KMS-11 (cell line): Measurements from ENCODE around the gene GADD45A.

Experiments
- H2AFZ ChIP-seq: fragments of 200-600 bp; sonication (generic); 2 replicates; pipeline ENCODE4 v1.6.1; 2016; ENCODE audit warnings: antibody characterized with exemption, mixed run types, low read depth
- H3K27ac ChIP-seq: fragments of 200-600 bp; sonication (generic); 2 replicates; pipeline ENCODE4 v1.6.1; 2016; ENCODE audit warnings: mild to moderate bottlenecking, mixed run types
- H3K27me3 ChIP-seq: fragments of 200-600 bp; sonication (generic); 2 replicates; pipeline ENCODE4 v1.6.1; 2017; ENCODE audit warnings: mild to moderate bottlenecking, low read depth, mixed run types, moderate library complexity; ENCODE audit not compliant: insufficient read depth
- H3K36me3 ChIP-seq: fragments of 200-600 bp; sonication (generic); 2 replicates; pipeline ENCODE4 v1.6.1; 2017; ENCODE audit warnings: mild to moderate bottlenecking, mixed run types; ENCODE audit not compliant: insufficient read depth
- H3K4me1 ChIP-seq: fragments of 200-600 bp; sonication (generic); 2 replicates; pipeline ENCODE4 v1.6.1; 2016; ENCODE audit warnings: mild to moderate bottlenecking, low read depth, mixed run types; ENCODE audit not compliant: poor library complexity, severe bottlenecking
- H3K4me2 ChIP-seq: fragments of 200-600 bp; sonication (generic); 2 replicates; pipeline ENCODE4 v1.7.0; 2016; ENCODE audit warnings: mild to moderate bottlenecking, mixed run types
- H3K4me3 ChIP-seq: fragments of 200-600 bp; sonication (generic); IDR thresholded peaks from 2 replicates; pipeline ENCODE4 v1.6.1; 2017; ENCODE audit warnings: low read depth, low read length, mixed read lengths; ENCODE audit not compliant: insufficient read depth
- H3K79me2 ChIP-seq: fragments of 200-600 bp; sonication (generic); 2 replicates; pipeline ENCODE4 v1.6.1; 2016; ENCODE audit warnings: low read depth, mixed run types; ENCODE audit not compliant: insufficient read depth
- H3K9ac ChIP-seq: fragments of 200-600 bp; sonication (generic); 2 replicates; pipeline ENCODE4 v1.6.1; 2016; ENCODE audit warnings: mild to moderate bottlenecking, mixed run types
- H4K20me1 ChIP-seq: fragments of 200-600 bp; sonication (generic); 2 replicates; pipeline ENCODE4 v1.6.1; 2016; ENCODE audit warnings: mild to moderate bottlenecking, mixed run types; ENCODE audit not compliant: insufficient read depth
- TF ChIP-seq, protein P1 (sequence below): fragments of 200-600 bp; sonication (generic); conservative IDR thresholded peaks from 2 replicates; pipeline ENCODE4 v1.6.1; 2017; ENCODE audit warnings: low read depth, mild to moderate bottlenecking, antibody characterized with exemption, low read length, moderate library complexity, mixed read lengths

GADD45A gene

DNA sequence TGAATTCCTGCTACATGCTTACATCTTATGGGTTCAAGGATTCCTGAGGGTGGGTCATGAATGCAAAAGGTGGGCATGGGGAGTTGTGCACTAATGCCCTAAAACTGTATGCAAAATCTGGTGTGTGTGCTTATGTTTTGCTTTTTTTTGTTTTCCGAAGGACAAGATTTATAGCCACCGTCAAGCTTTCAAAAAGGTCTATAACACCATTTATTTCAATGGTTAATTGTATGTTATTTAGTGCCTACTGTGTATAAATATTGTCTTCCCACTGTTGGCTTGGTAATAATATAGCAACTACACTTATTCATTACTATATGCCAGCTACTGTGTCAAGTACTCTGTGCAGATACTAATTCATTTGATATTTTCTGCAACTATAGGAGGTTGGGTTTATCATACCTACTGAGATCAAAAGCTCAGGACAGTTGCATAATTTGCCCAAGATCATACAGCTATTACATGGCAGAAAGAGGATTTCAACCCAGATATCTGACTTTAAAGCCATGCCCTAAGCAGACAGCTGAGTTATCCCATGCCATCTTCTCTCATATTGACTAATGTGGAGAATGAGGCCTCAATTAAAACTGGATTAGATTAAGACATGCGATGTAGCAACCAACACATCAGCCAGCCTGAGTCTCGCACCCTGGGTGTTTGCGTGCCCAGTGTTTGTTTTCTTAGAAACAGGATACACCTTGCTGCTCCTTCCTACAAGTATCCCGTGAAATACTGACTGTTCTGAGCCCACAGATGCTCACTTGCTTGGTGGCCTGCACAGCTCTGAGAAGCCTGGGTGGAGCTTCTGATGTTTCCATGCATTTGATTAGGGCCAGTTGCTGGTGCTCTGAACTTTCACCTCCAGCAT is 34.6 kb downstream of the GADD45A start:
- TF ChIP-seq, protein P1, sequence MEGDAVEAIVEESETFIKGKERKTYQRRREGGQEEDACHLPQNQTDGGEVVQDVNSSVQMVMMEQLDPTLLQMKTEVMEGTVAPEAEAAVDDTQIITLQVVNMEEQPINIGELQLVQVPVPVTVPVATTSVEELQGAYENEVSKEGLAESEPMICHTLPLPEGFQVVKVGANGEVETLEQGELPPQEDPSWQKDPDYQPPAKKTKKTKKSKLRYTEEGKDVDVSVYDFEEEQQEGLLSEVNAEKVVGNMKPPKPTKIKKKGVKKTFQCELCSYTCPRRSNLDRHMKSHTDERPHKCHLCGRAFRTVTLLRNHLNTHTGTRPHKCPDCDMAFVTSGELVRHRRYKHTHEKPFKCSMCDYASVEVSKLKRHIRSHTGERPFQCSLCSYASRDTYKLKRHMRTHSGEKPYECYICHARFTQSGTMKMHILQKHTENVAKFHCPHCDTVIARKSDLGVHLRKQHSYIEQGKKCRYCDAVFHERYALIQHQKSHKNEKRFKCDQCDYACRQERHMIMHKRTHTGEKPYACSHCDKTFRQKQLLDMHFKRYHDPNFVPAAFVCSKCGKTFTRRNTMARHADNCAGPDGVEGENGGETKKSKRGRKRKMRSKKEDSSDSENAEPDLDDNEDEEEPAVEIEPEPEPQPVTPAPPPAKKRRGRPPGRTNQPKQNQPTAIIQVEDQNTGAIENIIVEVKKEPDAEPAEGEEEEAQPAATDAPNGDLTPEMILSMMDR: no peak
- Histone ChIP-seq H3K27ac (no peak overlapping the region), H4K20me1 (no peaks in the 10 kb centered on the region), H3K9ac (no peak overlapping the region), H3K27me3 (no peaks in the 10 kb centered on the region), H3K4me1 (peaks cover 16% of the 10 kb centered on the region), H3K4me2 (no peak overlapping the region), H3K36me3 (no peaks in the 10 kb centered on the region), H2AFZ (no peak overlapping the region), H3K79me2 (no peaks in the 10 kb centered on the region), H3K4me3 (no peak overlapping the region)

DNA sequence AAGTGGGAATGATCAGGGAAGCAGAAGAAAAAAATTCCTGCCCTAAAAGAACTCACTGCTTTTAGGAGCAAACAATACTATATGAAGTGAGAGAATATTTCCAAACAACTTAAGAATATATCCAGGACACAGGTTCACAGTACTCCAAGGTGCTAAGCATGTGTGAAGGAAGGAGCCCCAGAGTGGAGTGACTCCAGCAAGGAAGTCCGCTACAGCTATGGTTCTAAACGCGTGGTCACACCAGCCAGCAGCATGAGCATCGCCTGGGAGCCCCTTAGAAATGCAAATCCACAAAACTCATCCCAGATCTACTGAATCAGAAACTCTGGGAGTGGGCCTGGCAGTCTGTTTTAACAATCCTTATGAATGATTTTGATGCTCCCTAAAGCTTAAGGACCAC is 36.1 kb downstream of the GADD45A start:
- H3K79me2 ChIP-seq: no peaks in the 10 kb centered on the region
- TF ChIP-seq, protein P1: no peak
- H2AFZ ChIP-seq: no peak overlapping the region
- H3K4me3 ChIP-seq: no peak overlapping the region
- H3K9ac ChIP-seq: no peak overlapping the region
- no peak overlapping the region for H3K4me2 ChIP-seq
- no peak overlapping the region for H3K27ac ChIP-seq
- no peaks in the 10 kb centered on the region for H3K36me3 ChIP-seq
- H4K20me1 ChIP-seq: no peaks in the 10 kb centered on the region
- peaks cover 16% of the 10 kb centered on the region for H3K4me1 ChIP-seq
- H3K27me3 ChIP-seq: no peaks in the 10 kb centered on the region

DNA sequence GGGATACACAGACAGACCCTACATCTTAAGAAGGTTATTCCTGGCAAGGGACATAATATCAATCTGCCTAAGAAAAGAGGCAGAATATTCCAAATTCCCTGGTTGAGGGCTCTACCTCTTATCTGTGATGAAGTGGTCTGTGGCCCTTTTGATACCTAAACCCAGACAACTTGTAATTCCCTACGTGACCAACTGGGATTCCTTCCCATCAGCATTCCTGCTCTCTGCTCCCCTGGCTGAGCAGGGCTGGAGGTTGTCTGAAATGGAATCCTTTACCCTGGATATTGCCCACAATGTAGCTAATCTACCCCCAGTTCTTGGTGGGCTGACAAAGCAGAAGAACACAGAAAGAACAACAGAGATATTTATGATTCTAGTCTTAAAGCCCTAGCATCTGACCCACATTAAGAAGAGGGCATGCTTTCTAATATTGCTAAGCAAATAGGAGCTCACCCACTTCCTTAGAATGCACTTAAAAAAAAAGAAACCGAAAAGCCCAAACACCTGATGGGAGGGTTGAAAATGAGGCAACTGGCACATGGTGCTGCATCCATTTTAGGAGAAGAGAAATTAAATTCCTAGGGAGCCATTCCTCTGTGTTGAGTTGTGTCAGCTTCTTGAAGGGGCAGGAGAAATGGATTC is 36.8 kb downstream of the GADD45A start:
- Histone ChIP-seq H3K4me2 (no peak overlapping the region; the same call in 1 of the 2 replicates), H3K4me1 (peaks cover 16% of the 10 kb centered on the region)

DNA sequence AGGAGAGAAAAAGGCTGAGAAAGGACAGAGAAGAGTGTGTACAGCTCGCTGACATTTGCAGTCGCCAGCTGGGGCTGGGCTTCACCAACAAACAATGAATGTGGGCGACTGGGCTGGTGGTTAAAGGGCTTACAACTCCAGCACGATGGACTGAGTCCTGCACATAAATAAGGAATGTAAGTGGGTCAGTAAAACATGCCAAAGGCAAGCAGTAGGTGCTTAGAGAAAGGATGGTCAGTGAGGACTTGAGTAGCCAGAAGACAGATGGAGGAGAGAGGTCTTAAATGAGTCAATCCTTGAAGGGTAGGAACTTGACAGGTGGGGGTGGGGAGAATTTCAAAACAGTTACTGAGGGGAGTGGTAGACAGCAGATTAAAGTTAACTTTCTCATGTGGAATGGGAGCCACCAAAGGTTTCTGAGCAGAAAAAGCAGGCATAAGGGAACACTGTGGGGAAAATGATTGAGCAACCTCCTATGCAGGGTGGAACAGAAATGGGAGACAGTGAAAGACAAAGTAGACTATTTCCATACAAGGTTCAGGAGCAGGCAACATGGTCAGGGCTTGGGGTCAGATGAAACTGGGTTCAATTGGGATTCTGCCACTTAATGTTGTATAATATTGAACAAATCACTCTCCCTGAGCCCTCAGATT is 37.4 kb downstream of the GADD45A start:
- Histone ChIP-seq H3K4me2 (no peak overlapping the region; the same call in 1 of the 2 replicates), H3K79me2 (no peaks in the 10 kb centered on the region), H3K9ac (no peak overlapping the region), H3K4me3 (no peak overlapping the region), H2AFZ (no peak overlapping the region), H4K20me1 (no peaks in the 10 kb centered on the region), H3K27me3 (no peaks in the 10 kb centered on the region), H3K36me3 (no peaks in the 10 kb centered on the region), H3K4me1 (peaks cover 16% of the 10 kb centered on the region), H3K27ac (no peak overlapping the region)
- TF ChIP-seq, protein P1: no peak

More for the DNA sequence above, 36.8 kb downstream of the GADD45A start:
- Histone ChIP-seq H3K4me3 (no peak overlapping the region), H4K20me1 (no peaks in the 10 kb centered on the region), H3K27me3 (no peaks in the 10 kb centered on the region), H2AFZ (no peak overlapping the region), H3K36me3 (no peaks in the 10 kb centered on the region), H3K9ac (no peak overlapping the region), H3K79me2 (no peaks in the 10 kb centered on the region), H3K27ac (no peak overlapping the region)
- TF ChIP-seq, protein P1: no peak
